ENCODE data around the gene UBE2L5. TPM values are rescaled to one million over a fixed set of nuclear protein-coding genes. Genes with fewer than 3 reads are reported as not detected.

UBE2L5 gene
- total RNA-seq, 1 donor, result not detected

DNA sequence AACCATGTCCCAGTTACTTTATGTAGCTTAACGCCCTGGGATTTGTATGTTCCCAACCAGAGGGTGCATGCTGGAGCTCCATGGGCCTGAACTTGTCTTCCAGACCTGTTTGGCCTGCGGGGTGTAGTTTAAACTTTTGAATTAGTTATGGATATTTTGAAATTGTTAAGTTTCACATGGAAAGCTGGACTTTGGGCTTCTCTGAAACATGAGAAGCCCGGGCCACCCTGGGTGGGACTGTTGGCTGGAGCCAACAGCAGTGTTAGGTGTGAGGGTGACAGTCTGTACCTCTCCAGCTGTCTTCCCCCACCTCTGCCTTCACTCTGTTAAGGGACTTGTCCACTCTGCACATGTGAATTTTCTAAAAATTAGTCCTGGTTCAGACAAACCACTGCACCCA lies 1.6 kb downstream of the UBE2L5 start:
- no peak overlapping the region for H3K4me3 ChIP-seq (ENCODE audit: low read depth, low read length)
- TF ChIP-seq CTCF (IDR thresholded peaks at IDR 0.05; ENCODE audit: insufficient read depth, low read depth, low read length), result no peak
- no peak for DNase-seq (ENCODE audit: low read depth)

- no peak for TF ChIP-seq CTCF (IDR thresholded peaks at IDR 0.05; ENCODE audit: insufficient read depth, low read depth, low read length)
- DNase-seq (ENCODE audit: low read depth), result no peak
- H3K4me3 ChIP-seq (ENCODE audit: low read depth, low read length), result no peak overlapping the region
Measured at GRCh38 chr13:30429235-30429634, 6.9 kb downstream of the UBE2L5 start.

DNA sequence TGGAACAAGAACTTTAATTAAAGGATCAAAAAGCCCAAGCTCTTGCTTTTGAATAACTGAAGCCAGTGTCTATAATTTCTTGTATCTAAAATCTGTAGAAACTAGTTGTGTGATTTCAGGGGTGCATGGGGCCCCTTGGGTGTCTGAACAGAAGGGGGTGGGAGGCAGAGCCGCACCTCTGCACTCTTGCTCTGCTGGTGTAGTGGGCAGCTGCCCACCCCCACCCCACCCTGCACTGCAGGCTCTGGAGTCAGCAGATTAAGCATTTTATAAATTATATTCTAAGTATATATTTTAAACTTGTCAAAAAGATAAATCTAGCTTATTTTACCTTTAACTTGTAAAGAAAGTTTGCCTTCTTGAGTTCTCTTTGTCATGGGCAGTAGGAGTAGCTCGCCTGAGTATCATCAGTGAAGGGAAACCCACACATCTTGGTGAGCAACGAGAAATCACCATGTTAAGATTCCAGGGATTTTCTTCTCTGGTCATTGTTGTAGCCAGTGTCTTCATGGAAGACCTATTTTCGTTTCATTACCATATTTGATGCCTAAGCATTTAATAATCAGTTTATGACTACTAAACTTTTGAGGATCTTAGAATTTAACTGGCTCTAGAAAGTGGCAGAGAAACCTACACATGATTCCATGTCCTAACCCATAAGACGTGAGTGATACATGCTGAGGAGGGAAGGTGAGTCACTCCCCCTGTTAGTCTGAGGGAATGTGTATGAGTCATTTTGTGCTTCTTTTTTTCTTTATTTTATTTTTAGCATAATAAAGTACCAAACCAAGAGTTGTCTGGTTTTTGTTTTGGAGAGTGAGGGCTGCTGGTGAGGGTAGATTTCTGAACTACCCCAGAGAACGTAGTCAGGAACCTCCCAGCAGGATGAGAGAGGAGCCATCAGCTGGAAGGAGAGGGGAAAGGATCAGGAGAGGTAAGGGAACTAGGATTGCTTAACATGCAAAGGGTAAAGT lies 7.7 kb downstream of the UBE2L5 start:
- TF ChIP-seq CTCF (IDR thresholded peaks at IDR 0.05; ENCODE audit: insufficient read depth, low read depth, low read length), result no peak
- no peak overlapping the region for H3K4me3 ChIP-seq (ENCODE audit: low read depth, low read length)
- DNase-seq (ENCODE audit: low read depth), result peak; percentile 82

- DNase-seq (ENCODE audit: low read depth), result no peak
- TF ChIP-seq CTCF (IDR thresholded peaks at IDR 0.05; ENCODE audit: insufficient read depth, low read depth, low read length), result no peak
Measured at GRCh38 chr13:30431269-30431940, 9.1 kb downstream of the UBE2L5 start.

GRCh38 chr13:30435911-30436451 lies 13.7 kb downstream of the UBE2L5 start:
- DNase-seq (ENCODE audit: low read depth), result no peak
- H3K4me3 ChIP-seq (ENCODE audit: low read depth, low read length), result no peak overlapping the region

More at GRCh38 chr13:30431269-30431940, 9.1 kb downstream of the UBE2L5 start:
- no peak overlapping the region for H3K4me3 ChIP-seq (ENCODE audit: low read depth, low read length)

GRCh38 chr13:30437177-30437576 lies 14.9 kb downstream of the UBE2L5 start:
- DNase-seq (ENCODE audit: low read depth), result no peak
- no peak for TF ChIP-seq CTCF (IDR thresholded peaks at IDR 0.05; ENCODE audit: insufficient read depth, low read depth, low read length)
- no peak overlapping the region for H3K4me3 ChIP-seq (ENCODE audit: low read depth, low read length)

More at GRCh38 chr13:30435911-30436451, 13.7 kb downstream of the UBE2L5 start:
- no peak for TF ChIP-seq CTCF (IDR thresholded peaks at IDR 0.05; ENCODE audit: insufficient read depth, low read depth, low read length)

Data from fibroblast of villous mesenchyme (primary cell).